SK-MEL-5 (cell line): ENCODE results near the gene PLOD1. TPM values are rescaled to one million over a fixed set of nuclear protein-coding genes. Genes with fewer than 3 reads are reported as not detected.
"Not testable (repeated sequence)": the region's sequence is repeated elsewhere in the genome, so short reads cannot be mapped to it uniquely, and the experiment has no call there.

Experiments
- DNase-seq: peaks from one replicate; pipeline ENCODE4 v3.0.0-alpha.2; 2016; ENCODE audit warnings: low read depth, low spot score
- in situ Hi-C: cut with HindIII; loops from 2 replicates; pipeline ENCODE4 v1.10.0; 2016; ENCODE audit warnings: low sequenced_read_pairs, high pct_unique_total_duplicates, low pct_unique_long_range_greater_than_20kb
- polyA plus RNA-seq, 2 experiments: library from polyadenylated mRNA; depleted of rRNA; stranded (reverse); fragments of >200 nt; gene quantifications; 2 replicates each; pipeline ENCODE4 v1.2.3, GENCODE V29; 2015
- total RNA-seq: library from RNA; depleted of rRNA; stranded (reverse); fragments of >200 nt; shearing (Covaris generic); gene quantifications from 2 replicates; pipeline ENCODE4 v1.2.3, GENCODE V29; 2014; rRNA removed

PLOD1 gene
- total RNA-seq: 204 and 218 TPM in 2 replicates
- polyA plus RNA-seq (2015; cell fraction: cytosol; rRNA removed): 427 and 476 TPM in 2 replicates
- polyA plus RNA-seq (2015; cell fraction: nucleus; rRNA removed): 142 and 169 TPM in 2 replicates

DNA sequence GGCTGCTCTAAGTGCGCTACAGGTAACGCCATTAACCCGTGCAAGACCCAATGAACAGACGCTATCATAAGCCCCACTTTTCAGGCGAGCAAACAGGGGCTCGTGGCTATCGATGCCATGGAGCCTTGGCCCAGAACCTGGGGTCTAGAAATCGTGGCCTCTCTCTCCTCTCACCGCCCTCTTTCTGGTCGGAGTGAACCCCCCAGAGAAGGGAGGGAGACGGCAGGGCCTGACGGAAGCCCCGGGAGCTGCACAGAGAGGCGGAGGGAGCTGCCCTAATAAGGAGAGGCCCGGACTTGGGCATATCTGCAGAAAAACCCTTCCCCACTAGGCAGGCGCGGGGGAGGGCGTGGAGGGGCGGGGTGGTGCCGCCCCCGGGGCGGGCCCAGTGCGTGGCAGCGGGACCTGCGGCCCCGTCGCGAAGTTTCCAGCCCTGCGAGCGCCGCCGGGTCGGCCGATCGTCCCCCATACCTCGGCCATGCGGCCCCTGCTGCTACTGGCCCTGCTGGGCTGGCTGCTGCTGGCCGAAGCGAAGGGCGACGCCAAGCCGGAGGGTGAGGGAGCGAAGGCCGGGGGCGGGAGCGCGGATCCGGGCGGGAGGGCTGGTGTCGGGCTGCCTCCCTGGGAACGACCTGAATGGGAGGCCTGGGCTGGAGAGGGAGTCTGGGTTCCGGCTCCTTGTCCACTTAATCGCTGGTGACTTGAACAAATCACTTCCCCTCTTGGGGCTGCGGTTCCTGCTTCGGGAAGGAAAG is at the start of gene PLOD1:
PLOD1 (plus strand) TSS at position 416 of the 755 bp plus-strand sequence; CDS start at position 479, 63 bp downstream.
- DNase-seq: peak; percentile 82
- in situ Hi-C loops: no loop called here

DNA sequence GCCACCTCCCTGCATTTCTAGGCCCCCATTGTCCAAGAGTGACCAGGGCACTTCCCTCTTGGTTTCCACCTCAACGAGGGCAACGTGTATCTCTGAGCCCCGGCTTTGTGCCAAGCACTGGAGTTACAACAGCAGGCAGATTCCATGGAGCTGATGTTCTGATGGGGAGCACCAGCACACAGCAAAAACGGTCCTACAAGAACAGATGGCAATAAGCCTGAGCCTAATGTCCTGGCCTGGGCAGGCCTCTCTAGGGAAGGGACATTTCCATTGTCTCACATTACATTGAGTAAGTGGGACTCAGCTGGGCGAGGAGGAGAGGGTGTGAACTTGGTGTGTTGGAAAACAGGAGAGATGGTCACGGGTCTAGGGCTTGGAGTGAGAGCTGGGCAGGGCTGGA is 48.6 kb upstream of the PLOD1 start:
- in situ Hi-C loops: no loop called here

DNA sequence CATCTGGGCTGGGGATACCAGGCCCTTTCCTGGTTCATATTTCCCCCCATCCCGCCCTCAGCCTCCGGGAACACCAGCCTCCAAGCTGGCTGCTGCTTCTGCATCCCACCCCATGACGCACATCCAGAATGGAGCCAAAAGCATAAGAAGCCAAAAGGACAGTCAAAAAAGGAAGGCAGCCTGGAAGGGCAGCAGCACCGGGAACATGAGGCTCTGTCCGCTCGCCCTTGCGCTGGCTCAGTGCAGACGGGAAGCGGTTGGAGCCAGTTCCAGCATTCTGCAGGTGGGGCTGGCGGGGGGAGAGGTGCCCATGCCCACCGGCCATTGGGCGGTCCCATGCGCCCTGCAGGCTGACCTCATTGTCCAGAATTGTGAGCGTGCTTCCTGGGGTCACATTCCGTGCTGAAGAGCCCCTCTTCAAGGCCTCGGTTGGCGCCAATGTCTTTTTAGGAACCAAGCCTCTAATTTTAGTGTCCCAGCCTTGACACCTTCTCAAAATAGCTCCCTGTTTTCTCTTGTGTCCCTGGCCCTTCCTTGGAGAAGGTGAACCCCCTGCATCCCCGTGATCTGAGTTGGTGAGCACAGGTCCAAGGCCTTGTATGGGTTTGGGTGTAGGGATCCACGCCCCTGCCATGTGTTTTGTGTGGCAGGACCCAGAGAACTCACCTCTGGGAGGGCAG is 47.4 kb upstream of the PLOD1 start:
- in situ Hi-C loops: no loop called here
- DNase-seq: no peak

More for the DNA sequence above, 48.6 kb upstream of the PLOD1 start:
- DNase-seq: no peak

DNA sequence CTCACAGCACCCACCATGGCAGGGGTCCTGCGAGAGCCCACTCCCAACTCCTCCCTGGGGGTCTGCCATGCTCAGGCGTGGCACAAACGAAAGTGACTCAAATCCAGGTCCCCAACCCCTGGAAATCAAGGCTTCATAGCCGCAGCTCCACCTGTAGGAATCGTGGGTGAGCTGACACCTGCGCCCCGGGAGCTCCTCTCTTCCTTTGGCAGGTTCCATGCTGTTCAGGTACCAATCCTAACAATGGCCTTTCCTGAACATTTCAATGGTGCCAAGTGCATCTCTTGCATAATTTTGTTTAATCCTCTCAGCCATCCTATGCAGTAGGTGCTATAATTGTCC is 46.9 kb upstream of the PLOD1 start:
- no peak for DNase-seq
- in situ Hi-C loops: no loop called here

DNA sequence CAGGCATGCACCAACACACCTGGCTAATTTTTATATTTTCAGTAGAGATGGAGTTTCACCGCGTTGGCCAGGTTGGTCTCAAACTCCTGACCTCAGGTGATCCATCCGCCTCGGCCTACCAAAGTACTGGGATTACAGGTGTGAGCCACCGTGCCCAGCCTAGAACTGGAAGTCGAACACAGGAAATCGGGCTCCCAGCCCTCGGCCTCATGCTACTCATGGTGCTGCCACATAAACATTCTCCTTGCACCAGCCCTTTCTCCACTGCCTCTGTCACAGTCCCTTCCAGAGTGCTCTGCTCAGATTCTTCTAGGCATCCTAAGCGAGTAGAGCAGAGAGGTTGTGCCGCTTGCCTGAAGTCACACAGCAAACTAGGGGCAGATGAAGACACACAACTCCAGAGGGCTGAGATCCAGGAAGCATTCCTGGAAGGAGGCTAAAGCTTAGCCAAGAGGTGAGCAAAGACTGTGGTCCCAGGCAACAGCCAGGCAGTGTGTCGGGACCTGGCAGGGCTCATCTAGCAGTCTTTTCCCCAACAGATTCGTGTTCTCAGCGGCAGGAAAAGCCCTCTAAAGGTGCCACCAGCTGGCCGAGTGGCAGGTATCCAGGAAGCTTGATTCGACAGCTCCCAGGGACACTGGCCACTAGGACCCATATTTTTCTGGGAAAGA is 46.2 kb upstream of the PLOD1 start:
- no peak for DNase-seq
- in situ Hi-C loops: no loop called here

DNA sequence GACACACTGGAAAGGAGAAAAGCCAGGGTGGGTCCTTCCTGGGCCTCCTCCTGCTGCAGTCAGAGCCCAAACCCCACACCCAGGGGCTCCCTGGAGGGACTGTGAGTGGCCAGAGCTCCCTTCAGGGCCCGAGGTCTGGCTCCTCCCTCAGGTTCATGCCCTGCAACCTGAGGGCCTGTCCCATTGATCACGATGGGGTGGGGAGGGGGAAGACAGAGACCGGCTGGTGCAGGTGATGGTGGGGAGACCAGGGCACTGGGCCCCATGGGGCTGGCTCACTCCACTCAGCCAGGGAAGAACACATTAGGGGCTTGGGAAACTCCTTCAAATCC is 45.7 kb upstream of the PLOD1 start:
- DNase-seq: no peak
- in situ Hi-C loops: no loop called here

DNA sequence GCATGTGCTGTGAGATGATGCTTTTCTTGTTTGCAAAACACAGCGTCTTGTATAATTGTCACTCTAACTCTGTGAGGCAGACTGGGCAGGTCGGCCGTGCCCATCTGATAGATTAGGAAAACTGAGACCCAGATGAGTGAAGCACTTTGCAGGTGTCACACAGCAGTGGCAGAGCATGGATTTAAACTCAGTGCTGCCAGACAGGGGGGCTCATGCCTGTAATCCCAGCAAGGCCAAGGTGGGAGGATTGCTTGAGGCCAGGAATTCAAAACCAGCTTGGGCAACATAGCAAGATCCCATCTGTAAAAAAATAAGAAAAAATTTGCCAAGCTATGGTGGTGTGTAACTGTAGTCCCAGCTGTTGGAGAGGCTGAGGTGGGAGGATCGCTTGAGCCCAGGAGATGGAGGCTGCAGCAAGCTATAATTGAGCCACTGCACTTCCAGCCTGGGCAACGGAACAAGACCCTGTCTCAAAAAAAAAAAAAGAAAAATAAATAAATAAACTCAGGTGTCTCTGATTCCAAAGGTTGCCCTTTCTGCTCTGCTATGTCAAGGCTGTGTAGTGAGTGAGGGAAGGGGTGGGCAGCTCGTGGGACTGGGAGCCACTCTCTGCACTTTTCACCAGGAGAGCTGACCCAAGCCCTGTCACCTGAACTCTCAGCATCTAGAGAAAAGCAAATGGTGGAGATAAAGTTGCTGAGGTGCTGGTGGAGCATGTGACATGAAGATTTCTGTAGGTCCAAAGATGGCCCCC is 42.9 kb upstream of the PLOD1 start:
- DNase-seq: no peak
- in situ Hi-C loops: no loop called here

DNA sequence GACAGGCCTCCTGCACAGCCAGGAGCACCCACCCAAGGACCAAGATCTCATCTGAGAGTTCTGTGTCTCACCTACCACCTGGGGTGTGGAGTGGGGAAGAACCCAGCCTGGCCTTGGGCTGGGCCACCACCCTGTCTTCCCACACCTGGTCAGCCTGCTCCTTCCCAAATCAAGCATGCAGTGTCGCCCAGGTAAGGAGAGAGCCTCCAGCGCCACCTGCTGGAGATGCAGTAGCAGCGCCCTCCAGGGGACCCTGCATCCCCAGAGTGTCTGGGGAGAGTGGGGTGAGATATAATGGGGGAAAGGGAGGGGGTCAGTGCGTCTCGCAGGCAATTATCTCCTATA is 40.6 kb upstream of the PLOD1 start:
- in situ Hi-C loops: no loop called here
- peak; percentile 57 for DNase-seq

DNA sequence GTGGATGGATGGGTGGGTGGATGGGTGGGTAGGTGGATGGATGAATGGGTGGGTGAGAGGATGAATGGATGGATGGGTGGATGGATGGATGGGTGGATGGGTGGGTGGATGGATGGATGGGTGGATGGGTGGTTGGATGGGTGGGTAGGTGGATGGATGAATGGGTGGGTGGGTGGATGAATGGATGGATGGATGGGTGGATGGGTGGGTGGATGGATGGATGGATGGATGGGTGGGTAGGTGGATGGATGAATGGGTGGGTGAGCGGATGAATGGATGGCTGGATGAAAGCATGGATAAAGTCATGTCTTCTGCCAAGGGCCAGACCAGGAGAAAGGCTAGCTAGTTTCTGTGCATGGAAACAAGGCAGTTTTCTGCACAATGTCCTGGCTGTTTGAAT is 40.0 kb upstream of the PLOD1 start:
- in situ Hi-C loops, DNase-seq: not testable (repeated sequence)

DNA sequence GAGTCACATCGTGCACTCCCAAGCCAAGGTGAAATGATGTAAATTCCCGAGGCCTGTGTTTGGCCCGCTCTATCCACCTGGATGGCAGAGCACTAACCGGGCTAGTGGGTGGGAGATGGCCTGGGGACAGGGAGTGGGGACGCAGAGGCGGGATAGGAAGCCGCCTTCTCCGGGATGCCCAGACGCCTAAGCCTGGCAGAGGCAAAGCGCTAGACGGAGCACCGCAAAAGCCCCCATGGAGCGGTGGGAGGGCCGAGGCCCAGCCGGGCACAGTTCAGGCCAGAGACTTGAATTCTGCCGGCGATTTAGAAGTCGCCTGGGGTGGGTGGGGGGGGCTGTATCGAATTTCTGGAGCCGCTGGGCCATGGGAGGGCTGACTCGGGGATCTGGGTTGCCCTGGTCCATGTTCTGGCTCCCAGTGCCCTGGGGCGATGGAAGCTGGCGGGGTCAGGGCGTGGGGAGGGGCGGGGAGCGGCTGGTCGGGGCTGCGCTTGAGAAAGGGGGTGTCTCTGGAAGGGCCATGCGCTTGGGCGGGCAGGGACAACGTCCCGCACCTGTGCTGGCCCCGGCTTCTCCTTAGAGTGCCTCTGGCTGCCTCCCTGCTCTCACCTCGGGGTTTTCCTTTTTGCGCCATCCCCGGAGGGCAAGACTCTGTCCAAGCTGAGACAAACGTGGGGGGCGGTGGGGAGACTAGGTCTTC is 36.3 kb upstream of the PLOD1 start:
- DNase-seq: no peak
- in situ Hi-C loops: no loop called here

DNA sequence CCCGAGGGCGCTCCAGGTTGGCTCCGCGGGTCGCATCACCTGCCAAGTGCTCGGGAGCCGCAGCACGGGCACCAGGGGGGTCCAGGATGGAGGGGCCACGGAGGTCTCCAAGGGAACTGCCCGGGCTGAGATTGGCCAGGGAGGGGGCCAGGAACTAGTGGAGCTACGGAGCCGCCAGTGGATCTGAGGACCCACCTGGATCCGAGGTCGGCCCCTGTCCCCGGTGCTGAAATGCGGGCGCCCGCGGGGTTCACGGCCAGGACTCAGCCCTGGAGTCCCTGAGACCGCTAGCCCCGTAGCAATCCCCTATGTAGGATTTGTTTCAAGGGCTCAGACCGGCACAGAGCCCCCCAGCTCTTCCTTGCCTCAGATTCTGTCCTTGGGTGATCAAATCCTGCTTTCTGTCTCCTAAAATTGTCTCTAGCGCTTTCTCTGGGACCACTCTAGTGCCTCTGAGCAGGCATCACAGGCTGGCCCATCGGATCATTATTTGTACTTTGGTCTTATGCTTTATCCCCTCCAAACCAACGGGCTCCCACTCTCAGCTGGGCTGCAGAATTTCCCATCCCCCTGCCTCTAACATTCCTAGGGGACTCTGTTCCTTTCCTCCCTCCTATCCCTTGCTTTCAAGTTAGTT is 35.6 kb upstream of the PLOD1 start:
- DNase-seq: no peak
- in situ Hi-C loops: no loop called here

DNA sequence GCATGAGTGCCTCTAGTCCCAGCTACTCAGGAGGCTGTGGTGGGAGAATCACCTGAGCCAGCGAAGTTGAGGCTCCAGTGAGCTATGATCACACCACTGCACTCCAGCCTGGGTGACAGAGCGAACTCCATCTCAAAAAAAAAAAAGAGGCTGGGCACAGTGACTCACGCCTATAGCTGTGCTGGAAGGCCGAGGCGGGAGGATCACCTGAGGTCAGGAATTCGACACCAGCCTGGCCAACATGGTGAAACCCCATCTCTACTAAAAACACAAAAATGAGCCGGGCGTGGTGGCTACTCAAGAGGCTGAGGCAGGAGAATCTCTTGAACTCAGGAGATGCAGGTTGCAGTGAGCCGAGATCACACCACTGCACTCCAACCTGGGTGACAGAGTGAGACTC is 33.1 kb upstream of the PLOD1 start:
- in situ Hi-C loops, DNase-seq: not testable (repeated sequence)

DNA sequence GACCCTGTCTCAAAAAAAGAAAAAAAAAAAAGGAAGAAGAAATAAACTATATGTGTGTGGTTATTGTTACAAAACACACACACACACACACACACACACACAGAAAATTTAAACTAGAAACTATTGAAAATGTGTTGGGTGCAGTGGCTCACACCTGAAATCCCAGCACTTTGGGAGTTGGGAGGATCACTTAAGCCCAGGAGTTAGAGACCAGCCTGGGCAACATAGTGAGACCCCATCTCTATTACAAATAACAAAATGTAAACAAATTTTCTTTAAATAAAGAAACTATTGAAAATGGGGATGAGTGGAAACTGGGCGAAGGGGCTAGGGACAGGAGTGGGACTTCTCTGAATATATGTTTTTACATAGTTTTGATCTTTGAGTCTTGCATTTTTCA is 31.3 kb upstream of the PLOD1 start:
- no peak for DNase-seq
- in situ Hi-C loops: no loop called here

DNA sequence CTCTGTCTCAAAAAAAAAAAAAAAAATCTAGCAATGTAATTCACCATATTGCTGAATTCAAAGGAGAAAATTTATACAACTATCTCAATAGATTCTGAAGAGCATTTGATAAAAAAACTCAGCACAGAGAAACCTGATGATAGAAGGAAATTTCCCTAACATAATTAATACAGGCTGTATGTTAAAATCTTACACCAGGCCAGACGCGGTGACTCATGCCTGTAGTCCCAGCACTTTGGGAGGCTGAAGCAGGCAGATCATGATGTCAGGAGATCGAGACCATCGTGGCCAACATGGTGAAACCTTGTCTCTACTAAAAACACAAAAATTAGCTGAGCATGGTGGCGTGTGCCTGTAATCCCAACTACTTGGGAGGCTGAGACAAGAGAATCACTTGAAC is 30.4 kb upstream of the PLOD1 start:
- DNase-seq, in situ Hi-C loops: not testable (repeated sequence)

DNA sequence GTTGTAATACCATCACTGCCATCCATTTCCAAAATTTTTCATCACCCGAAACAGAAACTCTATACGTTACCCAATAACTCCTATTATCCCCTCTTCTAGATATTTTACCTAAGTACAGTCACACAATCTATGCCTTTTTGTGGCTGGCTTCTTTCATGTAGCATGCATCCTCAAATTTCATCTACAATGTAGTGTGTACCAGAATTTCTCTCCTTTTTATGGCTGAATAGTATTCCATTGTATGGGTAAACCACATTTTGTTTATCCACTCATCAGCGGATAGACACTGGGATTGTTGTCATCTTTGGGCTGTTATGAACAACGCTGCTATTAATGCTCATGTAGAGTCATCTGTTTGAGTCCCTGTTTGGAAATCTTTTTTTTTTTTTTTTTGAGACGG is 29.5 kb upstream of the PLOD1 start:
- DNase-seq: peak; percentile 33
- in situ Hi-C loops: no loop called here

DNA sequence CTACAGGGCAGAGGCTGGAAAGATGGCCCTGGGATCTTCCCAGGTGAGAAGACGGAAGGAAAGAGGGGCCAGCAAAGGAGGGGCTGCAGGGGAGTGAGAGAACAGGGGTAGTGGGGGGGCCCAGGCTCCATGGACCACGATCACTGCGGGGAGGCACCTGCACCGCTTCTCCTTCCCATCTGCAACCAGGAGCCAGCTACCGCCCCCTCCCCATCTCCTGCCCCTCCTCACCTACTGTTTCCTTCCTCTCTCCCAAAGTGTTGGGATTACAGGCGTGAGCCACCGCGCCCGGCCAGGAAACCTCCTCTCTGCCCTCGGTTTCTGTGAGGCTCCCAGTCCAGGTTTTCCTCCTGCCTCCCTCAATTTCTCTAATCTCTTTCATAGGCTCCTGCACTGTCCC is 27.6 kb upstream of the PLOD1 start:
- in situ Hi-C loops: no loop called here
- DNase-seq: no peak
